ENCODE data around the gene TGFB1. TPM values are rescaled to one million over a fixed set of nuclear protein-coding genes. Genes with fewer than 3 reads are reported as not detected.

Gene TGFB1
- total RNA-seq, 1 experiment from 2014 or later, result 10.4 TPM

DNA sequence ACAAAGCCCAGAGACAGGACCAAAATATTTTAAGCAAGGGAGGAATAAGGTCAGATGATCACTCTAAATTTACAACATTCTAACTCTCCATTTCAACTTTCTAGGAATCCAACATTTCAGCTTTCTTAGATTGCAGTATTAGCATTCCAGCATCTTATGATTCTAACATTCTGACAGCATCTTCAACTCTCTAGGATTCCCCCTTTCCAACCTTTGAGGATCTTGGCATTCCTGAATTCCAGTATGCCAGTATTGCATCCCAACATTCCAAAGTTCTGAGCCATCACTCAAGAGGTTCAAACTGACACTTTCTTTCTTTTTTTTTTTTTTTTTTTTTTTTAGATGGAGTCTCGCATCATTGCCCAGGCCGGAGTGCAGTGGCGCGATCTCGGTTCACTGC is 13.8 kb downstream of the TGFB1 start:
- POLR2A ChIA-PET, result no interaction called here
- no peak for ATAC-seq
- Mint-ChIP-seq H3K36me3 (no peaks in the 10 kb centered on the region), H3K27ac (no peak overlapping the region), H3K9me3 (no peaks in the 10 kb centered on the region), H3K4me3 (no peak overlapping the region), H3K4me1 (no peaks in the 10 kb centered on the region), H3K27me3 (ENCODE audit: low read depth) (no peaks in the 10 kb centered on the region)
- TF ChIP-seq PRRX2 (CRISPR knock-in tag; IDR thresholded peaks at IDR 0.05) (no peak), ZNF232 (CRISPR knock-in tag; IDR thresholded peaks at IDR 0.05) (no peak), ZNF671 (CRISPR knock-in tag; IDR thresholded peaks at IDR 0.05) (no peak), TEAD1 (CRISPR knock-in tag; IDR thresholded peaks at IDR 0.05) (no peak), CREB1 (CRISPR knock-in tag; IDR thresholded peaks at IDR 0.05) (no peak), NFATC4 (CRISPR knock-in tag; IDR thresholded peaks at IDR 0.05) (no peak), GABPB1 (CRISPR knock-in tag; IDR thresholded peaks at IDR 0.05) (no peak)
- TF ChIP-seq, protein P1, sequence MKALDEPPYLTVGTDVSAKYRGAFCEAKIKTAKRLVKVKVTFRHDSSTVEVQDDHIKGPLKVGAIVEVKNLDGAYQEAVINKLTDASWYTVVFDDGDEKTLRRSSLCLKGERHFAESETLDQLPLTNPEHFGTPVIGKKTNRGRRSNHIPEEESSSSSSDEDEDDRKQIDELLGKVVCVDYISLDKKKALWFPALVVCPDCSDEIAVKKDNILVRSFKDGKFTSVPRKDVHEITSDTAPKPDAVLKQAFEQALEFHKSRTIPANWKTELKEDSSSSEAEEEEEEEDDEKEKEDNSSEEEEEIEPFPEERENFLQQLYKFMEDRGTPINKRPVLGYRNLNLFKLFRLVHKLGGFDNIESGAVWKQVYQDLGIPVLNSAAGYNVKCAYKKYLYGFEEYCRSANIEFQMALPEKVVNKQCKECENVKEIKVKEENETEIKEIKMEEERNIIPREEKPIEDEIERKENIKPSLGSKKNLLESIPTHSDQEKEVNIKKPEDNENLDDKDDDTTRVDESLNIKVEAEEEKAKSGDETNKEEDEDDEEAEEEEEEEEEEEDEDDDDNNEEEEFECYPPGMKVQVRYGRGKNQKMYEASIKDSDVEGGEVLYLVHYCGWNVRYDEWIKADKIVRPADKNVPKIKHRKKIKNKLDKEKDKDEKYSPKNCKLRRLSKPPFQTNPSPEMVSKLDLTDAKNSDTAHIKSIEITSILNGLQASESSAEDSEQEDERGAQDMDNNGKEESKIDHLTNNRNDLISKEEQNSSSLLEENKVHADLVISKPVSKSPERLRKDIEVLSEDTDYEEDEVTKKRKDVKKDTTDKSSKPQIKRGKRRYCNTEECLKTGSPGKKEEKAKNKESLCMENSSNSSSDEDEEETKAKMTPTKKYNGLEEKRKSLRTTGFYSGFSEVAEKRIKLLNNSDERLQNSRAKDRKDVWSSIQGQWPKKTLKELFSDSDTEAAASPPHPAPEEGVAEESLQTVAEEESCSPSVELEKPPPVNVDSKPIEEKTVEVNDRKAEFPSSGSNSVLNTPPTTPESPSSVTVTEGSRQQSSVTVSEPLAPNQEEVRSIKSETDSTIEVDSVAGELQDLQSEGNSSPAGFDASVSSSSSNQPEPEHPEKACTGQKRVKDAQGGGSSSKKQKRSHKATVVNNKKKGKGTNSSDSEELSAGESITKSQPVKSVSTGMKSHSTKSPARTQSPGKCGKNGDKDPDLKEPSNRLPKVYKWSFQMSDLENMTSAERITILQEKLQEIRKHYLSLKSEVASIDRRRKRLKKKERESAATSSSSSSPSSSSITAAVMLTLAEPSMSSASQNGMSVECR (CRISPR knock-in tag; IDR thresholded peaks at IDR 0.05; ENCODE audit: borderline replicate concordance), result no peak
- TF ChIP-seq, protein P2, sequence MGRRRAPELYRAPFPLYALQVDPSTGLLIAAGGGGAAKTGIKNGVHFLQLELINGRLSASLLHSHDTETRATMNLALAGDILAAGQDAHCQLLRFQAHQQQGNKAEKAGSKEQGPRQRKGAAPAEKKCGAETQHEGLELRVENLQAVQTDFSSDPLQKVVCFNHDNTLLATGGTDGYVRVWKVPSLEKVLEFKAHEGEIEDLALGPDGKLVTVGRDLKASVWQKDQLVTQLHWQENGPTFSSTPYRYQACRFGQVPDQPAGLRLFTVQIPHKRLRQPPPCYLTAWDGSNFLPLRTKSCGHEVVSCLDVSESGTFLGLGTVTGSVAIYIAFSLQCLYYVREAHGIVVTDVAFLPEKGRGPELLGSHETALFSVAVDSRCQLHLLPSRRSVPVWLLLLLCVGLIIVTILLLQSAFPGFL (CRISPR knock-in tag; IDR thresholded peaks at IDR 0.05; ENCODE audit: borderline replicate concordance), result no peak
- no peak for DNase-seq (ENCODE audit: low spot score)
- CTCF ChIA-PET, result interaction anchor here (0.7 kb wide), 1 partner anchor 1101 kb away, joined by 6 read pairs; no protein-coding TSS in a partner anchor

DNA sequence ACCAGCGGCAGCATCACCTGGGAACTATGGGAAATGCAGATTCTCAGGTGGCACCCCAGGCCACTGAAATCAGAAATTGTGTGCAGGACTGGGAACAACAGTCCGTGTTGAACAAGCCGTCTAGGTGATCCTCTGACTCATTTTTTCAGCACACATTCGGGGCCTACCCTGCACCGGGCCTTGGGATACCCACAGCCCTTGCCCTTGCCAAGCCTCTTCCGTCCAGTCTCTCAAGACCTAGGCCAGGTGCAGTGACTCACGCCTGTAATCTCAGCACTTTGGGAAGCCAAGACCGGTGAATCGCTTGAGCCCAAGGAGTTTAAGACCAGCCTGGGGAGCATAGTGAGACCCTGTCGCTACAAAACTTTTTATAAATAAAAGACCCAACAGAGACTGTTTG is 18.3 kb downstream of the TGFB1 start:
- H3K4me1 Mint-ChIP-seq, result peaks cover 25% of the 10 kb centered on the region
- H3K27ac Mint-ChIP-seq, result no peak overlapping the region
- TF ChIP-seq MXD4 (CRISPR knock-in tag; IDR thresholded peaks at IDR 0.05; ENCODE audit: borderline replicate concordance) (no peak), EMX1 (CRISPR knock-in tag; IDR thresholded peaks at IDR 0.05) (no peak), ZNF317 (CRISPR knock-in tag; IDR thresholded peaks at IDR 0.05; ENCODE audit: borderline replicate concordance, low read depth) (no peak)
- TF ChIP-seq, protein P3, sequence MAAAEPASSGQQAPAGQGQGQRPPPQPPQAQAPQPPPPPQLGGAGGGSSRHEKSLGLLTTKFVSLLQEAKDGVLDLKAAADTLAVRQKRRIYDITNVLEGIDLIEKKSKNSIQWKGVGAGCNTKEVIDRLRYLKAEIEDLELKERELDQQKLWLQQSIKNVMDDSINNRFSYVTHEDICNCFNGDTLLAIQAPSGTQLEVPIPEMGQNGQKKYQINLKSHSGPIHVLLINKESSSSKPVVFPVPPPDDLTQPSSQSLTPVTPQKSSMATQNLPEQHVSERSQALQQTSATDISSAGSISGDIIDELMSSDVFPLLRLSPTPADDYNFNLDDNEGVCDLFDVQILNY (CRISPR knock-in tag; IDR thresholded peaks at IDR 0.05), result no peak
- TF ChIP-seq, protein P4, sequence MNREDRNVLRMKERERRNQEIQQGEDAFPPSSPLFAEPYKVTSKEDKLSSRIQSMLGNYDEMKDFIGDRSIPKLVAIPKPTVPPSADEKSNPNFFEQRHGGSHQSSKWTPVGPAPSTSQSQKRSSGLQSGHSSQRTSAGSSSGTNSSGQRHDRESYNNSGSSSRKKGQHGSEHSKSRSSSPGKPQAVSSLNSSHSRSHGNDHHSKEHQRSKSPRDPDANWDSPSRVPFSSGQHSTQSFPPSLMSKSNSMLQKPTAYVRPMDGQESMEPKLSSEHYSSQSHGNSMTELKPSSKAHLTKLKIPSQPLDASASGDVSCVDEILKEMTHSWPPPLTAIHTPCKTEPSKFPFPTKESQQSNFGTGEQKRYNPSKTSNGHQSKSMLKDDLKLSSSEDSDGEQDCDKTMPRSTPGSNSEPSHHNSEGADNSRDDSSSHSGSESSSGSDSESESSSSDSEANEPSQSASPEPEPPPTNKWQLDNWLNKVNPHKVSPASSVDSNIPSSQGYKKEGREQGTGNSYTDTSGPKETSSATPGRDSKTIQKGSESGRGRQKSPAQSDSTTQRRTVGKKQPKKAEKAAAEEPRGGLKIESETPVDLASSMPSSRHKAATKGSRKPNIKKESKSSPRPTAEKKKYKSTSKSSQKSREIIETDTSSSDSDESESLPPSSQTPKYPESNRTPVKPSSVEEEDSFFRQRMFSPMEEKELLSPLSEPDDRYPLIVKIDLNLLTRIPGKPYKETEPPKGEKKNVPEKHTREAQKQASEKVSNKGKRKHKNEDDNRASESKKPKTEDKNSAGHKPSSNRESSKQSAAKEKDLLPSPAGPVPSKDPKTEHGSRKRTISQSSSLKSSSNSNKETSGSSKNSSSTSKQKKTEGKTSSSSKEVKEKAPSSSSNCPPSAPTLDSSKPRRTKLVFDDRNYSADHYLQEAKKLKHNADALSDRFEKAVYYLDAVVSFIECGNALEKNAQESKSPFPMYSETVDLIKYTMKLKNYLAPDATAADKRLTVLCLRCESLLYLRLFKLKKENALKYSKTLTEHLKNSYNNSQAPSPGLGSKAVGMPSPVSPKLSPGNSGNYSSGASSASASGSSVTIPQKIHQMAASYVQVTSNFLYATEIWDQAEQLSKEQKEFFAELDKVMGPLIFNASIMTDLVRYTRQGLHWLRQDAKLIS (CRISPR knock-in tag; IDR thresholded peaks at IDR 0.05; ENCODE audit: borderline replicate concordance), result no peak
- TF ChIP-seq, protein P5, sequence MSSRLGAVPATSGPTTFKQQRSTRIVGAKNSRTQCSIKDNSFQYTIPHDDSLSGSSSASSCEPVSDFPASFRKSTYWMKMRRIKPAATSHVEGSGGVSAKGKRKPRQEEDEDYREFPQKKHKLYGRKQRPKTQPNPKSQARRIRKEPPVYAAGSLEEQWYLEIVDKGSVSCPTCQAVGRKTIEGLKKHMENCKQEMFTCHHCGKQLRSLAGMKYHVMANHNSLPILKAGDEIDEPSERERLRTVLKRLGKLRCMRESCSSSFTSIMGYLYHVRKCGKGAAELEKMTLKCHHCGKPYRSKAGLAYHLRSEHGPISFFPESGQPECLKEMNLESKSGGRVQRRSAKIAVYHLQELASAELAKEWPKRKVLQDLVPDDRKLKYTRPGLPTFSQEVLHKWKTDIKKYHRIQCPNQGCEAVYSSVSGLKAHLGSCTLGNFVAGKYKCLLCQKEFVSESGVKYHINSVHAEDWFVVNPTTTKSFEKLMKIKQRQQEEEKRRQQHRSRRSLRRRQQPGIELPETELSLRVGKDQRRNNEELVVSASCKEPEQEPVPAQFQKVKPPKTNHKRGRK (CRISPR knock-in tag; IDR thresholded peaks at IDR 0.05; ENCODE audit: borderline replicate concordance), result no peak
- TF ChIP-seq, protein P2 (CRISPR knock-in tag; IDR thresholded peaks at IDR 0.05; ENCODE audit: borderline replicate concordance), result no peak
- no peaks in the 10 kb centered on the region for H3K36me3 Mint-ChIP-seq
- H3K27me3 Mint-ChIP-seq (ENCODE audit: low read depth), result peaks cover 19% of the 10 kb centered on the region
- no peak for ATAC-seq
- H3K4me3 Mint-ChIP-seq, result no peak overlapping the region
- ChIA-PET POLR2A (no interaction called here), CTCF (interaction anchor here (0.7 to 1.8 kb wide), 4 partner anchors 11 to 868 kb away, joined by 3 to 5 read pairs (median 3); no protein-coding TSS in a partner anchor)
- no peak for DNase-seq (ENCODE audit: low spot score)
- no peaks in the 10 kb centered on the region for H3K9me3 Mint-ChIP-seq
